Loucy (cell line): ENCODE results near the gene IGSF21.

Experiments
- H2AFZ ChIP-seq: fragments of 200-600 bp; sonication (generic); 2 replicates; pipeline ENCODE4 v1.6.0; 2016; ENCODE audit warnings: antibody characterized with exemption, mild to moderate bottlenecking, low read length, moderate library complexity
- H3F3A ChIP-seq: fragments of 200-600 bp; 2 replicates; pipeline ENCODE4 v1.6.0; 2016; ENCODE audit warnings: antibody characterized with exemption, low read depth, mild to moderate bottlenecking
- H3K27me3 ChIP-seq: fragments of 200-600 bp; sonication (generic); 2 replicates; pipeline ENCODE4 v1.6.1; 2014; ENCODE audit warnings: low read length, mild to moderate bottlenecking; ENCODE audit not compliant: insufficient read depth, poor library complexity, severe bottlenecking
- H3K36me3 ChIP-seq: fragments of 200-600 bp; sonication (generic); 2 replicates; pipeline ENCODE4 v1.6.1; 2016; ENCODE audit warnings: low read length; ENCODE audit not compliant: insufficient read depth
- H3K4me1 ChIP-seq: fragments of 200-600 bp; sonication (generic); 2 replicates; pipeline ENCODE4 v1.5.1; 2014; ENCODE audit warnings: low read length, mild to moderate bottlenecking; ENCODE audit not compliant: insufficient read depth, poor library complexity, severe bottlenecking
- H3K4me2 ChIP-seq: fragments of 200-600 bp; sonication (generic); 2 replicates; pipeline ENCODE4 v1.6.0; 2014; ENCODE audit warnings: antibody characterized with exemption, low read length, low read depth, mild to moderate bottlenecking; ENCODE audit not compliant: poor library complexity, severe bottlenecking
- H3K4me3 ChIP-seq: fragments of 200-600 bp; sonication (generic); 2 replicates; pipeline ENCODE4 v1.5.1; 2014; ENCODE audit warnings: low read length, mild to moderate bottlenecking, mixed read lengths; ENCODE audit not compliant: poor library complexity, severe bottlenecking
- H3K79me2 ChIP-seq: fragments of 200-600 bp; sonication (generic); 2 replicates; pipeline ENCODE4 v1.6.1; 2014; ENCODE audit warnings: low read length; ENCODE audit not compliant: insufficient read depth
- H3K9ac ChIP-seq: fragments of 200-600 bp; sonication (generic); 2 replicates; pipeline ENCODE4 v1.6.0; 2014; ENCODE audit warnings: mild to moderate bottlenecking, low read depth, low read length, moderate library complexity; ENCODE audit not compliant: poor library complexity, severe bottlenecking
- H3K9me2 ChIP-seq: fragments of 200-600 bp; sonication (generic); replicated peaks from 2 replicates; pipeline ENCODE4 v1.6.1; 2016; ENCODE audit warnings: low read depth, low read length, mixed read lengths
- H3K9me3 ChIP-seq: fragments of 200-600 bp; sonication (generic); 2 replicates; pipeline ENCODE4 v1.6.1; 2014; ENCODE audit warnings: mild to moderate bottlenecking, antibody characterized with exemption, low read length, low read depth; ENCODE audit not compliant: insufficient read depth
- H4K20me1 ChIP-seq: fragments of 200-600 bp; sonication (generic); 2 replicates; pipeline ENCODE4 v1.6.0; 2014; ENCODE audit warnings: antibody characterized with exemption, low read length, mild to moderate bottlenecking; ENCODE audit not compliant: insufficient read depth, poor library complexity, severe bottlenecking
- CTCF ChIP-seq: fragments of 200-600 bp; sonication (generic); conservative IDR thresholded peaks from 2 replicates; pipeline ENCODE4 v1.5.1; 2014; ENCODE audit warnings: mild to moderate bottlenecking, antibody characterized with exemption, low read length
- EZH2phosphoT487 ChIP-seq: fragments of 200-600 bp; IDR thresholded peaks from 2 replicates; pipeline ENCODE4 v1.6.1; 2018; ENCODE audit warnings: antibody characterized with exemption, mild to moderate bottlenecking, moderate library complexity, borderline replicate concordance

Gene IGSF21

GRCh38 chr1:18105196-18105595, 2.4 kb upstream of the IGSF21 start:
- Histone ChIP-seq H3K4me3 (no peak overlapping the region), H3K9me2 (no peaks in the 10 kb centered on the region), H3K4me1 (no peaks in the 10 kb centered on the region), H3K9me3 (no peaks in the 10 kb centered on the region), H3F3A (no peaks in the 10 kb centered on the region), H3K79me2 (no peaks in the 10 kb centered on the region), H3K9ac (no peak overlapping the region), H2AFZ (no peak overlapping the region), H3K36me3 (no peaks in the 10 kb centered on the region), H4K20me1 (no peaks in the 10 kb centered on the region), H3K27me3 (no peaks in the 10 kb centered on the region), H3K4me2 (no peak overlapping the region)
- TF ChIP-seq EZH2phosphoT487, result no peak
- no peak for TF ChIP-seq CTCF

- no peaks in the 10 kb centered on the region for H3K4me1 ChIP-seq
- H3K4me2 ChIP-seq, result no peak overlapping the region
- no peaks in the 10 kb centered on the region for H3F3A ChIP-seq
- no peaks in the 10 kb centered on the region for H3K36me3 ChIP-seq
- no peak overlapping the region for H3K9ac ChIP-seq
- TF ChIP-seq EZH2phosphoT487, result no peak
- no peak for TF ChIP-seq CTCF
- no peak overlapping the region for H2AFZ ChIP-seq
- no peaks in the 10 kb centered on the region for H3K79me2 ChIP-seq
- no peaks in the 10 kb centered on the region for H3K9me2 ChIP-seq
- no peaks in the 10 kb centered on the region for H3K27me3 ChIP-seq
- H3K9me3 ChIP-seq, result no peaks in the 10 kb centered on the region
- no peak overlapping the region for H3K4me3 ChIP-seq
- H4K20me1 ChIP-seq, result no peaks in the 10 kb centered on the region
These were observed 880 bp downstream of the IGSF21 start for GRCh38 chr1:18108299-18109057.

GRCh38 chr1:18109058-18109755, 1.6 kb downstream of the IGSF21 start:
- TF ChIP-seq CTCF, result no peak
- no peak for TF ChIP-seq EZH2phosphoT487
- H3K9me3 ChIP-seq, result no peaks in the 10 kb centered on the region
- no peaks in the 10 kb centered on the region for H3K36me3 ChIP-seq
- no peak overlapping the region for H2AFZ ChIP-seq
- H3K79me2 ChIP-seq, result no peaks in the 10 kb centered on the region
- H3K4me1 ChIP-seq, result no peaks in the 10 kb centered on the region
- H3K4me2 ChIP-seq, result no peak overlapping the region
- H3K9me2 ChIP-seq, result no peaks in the 10 kb centered on the region
- H3K9ac ChIP-seq, result no peak overlapping the region
- no peaks in the 10 kb centered on the region for H3F3A ChIP-seq
- no peaks in the 10 kb centered on the region for H3K27me3 ChIP-seq
- H4K20me1 ChIP-seq, result no peaks in the 10 kb centered on the region
- no peak overlapping the region for H3K4me3 ChIP-seq
